Measurements from ENCODE around the gene SNX21. TPM values are rescaled to one million over a fixed set of nuclear protein-coding genes. Genes with fewer than 3 reads are reported as not detected.

SNX21 gene
- total RNA-seq, 1 donor from 2014 or later = 24.7 TPM

DNA sequence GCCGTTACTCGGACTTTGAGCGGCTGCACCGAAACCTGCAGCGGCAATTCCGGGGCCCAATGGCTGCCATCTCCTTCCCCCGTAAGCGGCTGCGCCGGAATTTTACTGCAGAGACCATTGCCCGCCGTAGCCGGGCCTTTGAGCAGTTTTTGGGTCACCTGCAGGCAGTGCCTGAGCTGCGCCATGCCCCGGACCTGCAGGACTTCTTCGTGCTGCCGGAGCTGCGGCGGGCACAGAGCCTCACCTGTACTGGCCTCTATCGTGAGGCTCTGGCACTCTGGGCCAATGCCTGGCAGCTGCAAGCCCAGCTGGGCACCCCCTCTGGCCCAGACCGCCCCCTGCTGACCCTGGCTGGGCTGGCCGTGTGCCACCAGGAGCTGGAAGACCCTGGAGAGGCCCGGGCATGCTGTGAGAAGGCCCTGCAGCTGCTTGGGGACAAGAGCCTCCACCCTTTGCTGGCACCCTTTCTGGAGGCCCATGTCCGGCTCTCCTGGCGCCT, 7.2 kb downstream of the SNX21 start:
- TF ChIP-seq CTCF (IDR thresholded peaks at IDR 0.05; ENCODE audit: borderline replicate concordance) = no peak

GRCh38 chr20:45841407-45842129, 8.0 kb downstream of the SNX21 start:
- Histone ChIP-seq H3K36me3 (peaks cover 95% of the 10 kb centered on the region), H3K4me1 (peaks cover 47% of the 10 kb centered on the region), H3K4me3 (no peak overlapping the region), H3K27me3 (ENCODE audit: low read depth) (no peaks in the 10 kb centered on the region), H3K27ac (replicated peaks) (peak overlapping the region; percentile 32), H3K9me3 (replicated peaks) (no peaks in the 10 kb centered on the region)
- DNase-seq = no peak
- no peak for TF ChIP-seq CTCF (IDR thresholded peaks at IDR 0.05; ENCODE audit: borderline replicate concordance)
- intact Hi-C loops (cut with micrococcal nuclease) = no loop called here

More for the DNA sequence above, 7.2 kb downstream of the SNX21 start:
- Histone ChIP-seq H3K27ac (replicated peaks) (no peak overlapping the region), H3K4me3 (no peak overlapping the region), H3K4me1 (peaks cover 55% of the 10 kb centered on the region), H3K9me3 (replicated peaks) (no peaks in the 10 kb centered on the region), H3K36me3 (peaks cover 88% of the 10 kb centered on the region), H3K27me3 (ENCODE audit: low read depth) (no peaks in the 10 kb centered on the region)
- no peak for DNase-seq
- intact Hi-C loops (cut with micrococcal nuclease) = no loop called here

- Histone ChIP-seq H3K4me3 (no peak overlapping the region), H3K27ac (replicated peaks) (peak overlapping the region; percentile 32), H3K27me3 (ENCODE audit: low read depth) (no peaks in the 10 kb centered on the region), H3K36me3 (peaks cover 96% of the 10 kb centered on the region), H3K4me1 (peaks cover 40% of the 10 kb centered on the region), H3K9me3 (replicated peaks) (no peaks in the 10 kb centered on the region)
- intact Hi-C loops (cut with micrococcal nuclease) = no loop called here
- no peak for DNase-seq
- no peak for TF ChIP-seq CTCF (IDR thresholded peaks at IDR 0.05; ENCODE audit: borderline replicate concordance)
Measured at GRCh38 chr20:45842169-45842812, 8.7 kb downstream of the SNX21 start.

DNA sequence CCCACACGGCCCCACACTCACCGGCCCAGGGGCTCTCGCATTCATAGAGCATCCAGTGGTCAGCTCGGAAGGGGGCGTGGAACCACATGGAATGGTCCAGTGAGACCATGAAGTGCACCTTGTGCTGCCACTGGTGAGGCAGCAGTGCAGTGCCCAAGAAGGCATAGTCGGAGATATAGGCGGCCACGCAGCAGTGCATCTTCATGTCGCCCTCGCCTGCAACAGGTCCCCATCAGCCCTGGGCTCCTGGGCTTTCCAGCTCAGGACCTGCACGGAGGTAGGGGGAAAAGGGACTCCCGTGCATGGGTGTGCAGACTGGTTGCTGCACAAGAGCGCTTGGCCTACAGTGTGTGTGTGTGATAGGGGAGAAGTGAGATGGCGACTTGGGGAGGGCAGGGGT, 9.9 kb downstream of the SNX21 start:
- H3K36me3 ChIP-seq = peaks cover 93% of the 10 kb centered on the region
- no peaks in the 10 kb centered on the region for H3K27me3 ChIP-seq (ENCODE audit: low read depth)
- H3K4me3 ChIP-seq = no peak overlapping the region
- no peak for TF ChIP-seq CTCF (IDR thresholded peaks at IDR 0.05; ENCODE audit: borderline replicate concordance)
- H3K27ac ChIP-seq (replicated peaks) = peak overlapping the region; percentile 32
- intact Hi-C loops (cut with micrococcal nuclease) = no loop called here
- no peak for DNase-seq
- no peaks in the 10 kb centered on the region for H3K9me3 ChIP-seq (replicated peaks)
- peaks cover 38% of the 10 kb centered on the region for H3K4me1 ChIP-seq

DNA sequence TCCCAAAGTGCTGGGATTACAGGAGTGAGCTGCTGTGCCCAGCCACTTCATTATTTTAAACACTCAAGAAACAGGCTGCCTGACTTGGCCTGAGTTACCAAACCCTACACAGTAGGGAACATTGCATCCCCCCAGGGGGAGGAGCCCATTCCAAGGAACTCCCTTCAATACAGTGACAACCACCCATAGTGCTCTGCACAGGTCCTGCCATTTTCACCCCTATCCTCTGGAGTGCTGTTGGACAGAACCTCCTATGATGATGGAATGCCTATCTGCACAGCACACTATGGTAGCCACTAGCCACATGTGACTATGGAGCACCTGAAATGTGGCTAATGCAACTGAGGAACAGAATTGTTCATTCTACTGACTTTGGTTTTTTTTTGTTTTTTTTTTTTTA, 11.9 kb downstream of the SNX21 start:
- H3K9me3 ChIP-seq (replicated peaks) = no peaks in the 10 kb centered on the region
- peaks cover 92% of the 10 kb centered on the region for H3K36me3 ChIP-seq
- no peak for DNase-seq
- H3K4me3 ChIP-seq = no peak overlapping the region
- H3K27me3 ChIP-seq (ENCODE audit: low read depth) = no peaks in the 10 kb centered on the region
- H3K4me1 ChIP-seq = peaks cover 38% of the 10 kb centered on the region
- no peak for TF ChIP-seq CTCF (IDR thresholded peaks at IDR 0.05; ENCODE audit: borderline replicate concordance)
- intact Hi-C loops (cut with micrococcal nuclease) = no loop called here
- H3K27ac ChIP-seq (replicated peaks) = no peak overlapping the region

Data from left ventricle myocardium inferior (tissue), 1 donor.